ENCODE measurements around the gene CRAMP1. TPM values are rescaled to one million over a fixed set of nuclear protein-coding genes. Genes with fewer than 3 reads are reported as not detected.
A peak's percentile ranks its signal among the peaks of the same experiment; 100 is the strongest.

The CRAMP1 gene
- total and polyA plus RNA-seq, 12 donors: 4.3 to 19.0 (median 9.9) TPM

DNA sequence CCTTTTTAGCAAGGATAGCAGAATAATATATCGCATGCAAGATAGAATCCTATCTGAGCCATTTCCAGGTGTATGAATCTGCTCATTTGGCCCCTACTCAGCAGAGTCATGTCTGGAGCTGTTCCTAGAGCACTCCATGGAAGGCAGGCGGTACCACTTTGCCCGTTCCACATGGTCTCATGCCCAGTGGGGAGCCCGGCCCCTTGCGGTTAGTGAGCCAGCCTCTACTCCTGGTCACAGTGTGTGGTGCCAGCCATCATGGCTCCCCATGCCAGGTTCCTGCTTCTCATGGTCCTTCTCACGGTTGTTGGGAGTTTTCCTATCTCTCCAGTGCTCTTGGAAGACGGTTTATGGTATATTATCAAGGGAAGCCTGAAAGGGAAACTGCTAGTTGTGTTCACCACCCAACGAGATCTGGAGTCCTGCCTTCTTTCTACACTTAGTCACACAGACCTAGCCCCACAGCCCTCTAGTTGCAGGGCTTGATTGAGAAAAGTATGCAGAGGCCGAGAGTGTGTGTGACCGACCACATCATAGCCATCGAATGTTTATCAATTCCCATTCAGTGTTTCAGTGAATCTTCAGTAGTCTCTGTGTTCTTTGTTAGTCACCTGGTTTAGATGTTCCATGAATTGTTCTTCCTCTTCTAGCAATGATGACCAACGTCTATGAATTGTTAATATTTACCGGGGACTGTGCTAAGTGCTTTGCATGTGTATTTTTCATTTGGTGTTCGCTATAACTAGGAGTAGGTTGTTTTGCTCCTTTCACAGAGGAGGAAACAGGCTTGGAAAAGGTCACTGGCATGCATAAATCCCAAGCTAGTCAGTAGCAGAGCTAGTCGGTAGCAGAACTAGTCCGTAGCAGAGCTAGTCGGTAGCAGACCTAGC lies 75.5 kb downstream of the CRAMP1 start:
- Histone ChIP-seq H3K27ac (no peak overlapping the region), H3K4me1 (replicated peaks in 1 of 2) (peaks cover 0 to 8% of the 10 kb centered on the region in 2 donors), H3K36me3 (replicated peaks in 1 of 2) (peaks cover 0 to 45% of the 10 kb centered on the region in 2 donors), H3K4me3 (no peak overlapping the region), H3K27me3 (no peaks in the 10 kb centered on the region), H3K9me3 (replicated peaks in 1 of 3) (no peaks in the 10 kb centered on the region)
- TF ChIP-seq, protein P1, sequence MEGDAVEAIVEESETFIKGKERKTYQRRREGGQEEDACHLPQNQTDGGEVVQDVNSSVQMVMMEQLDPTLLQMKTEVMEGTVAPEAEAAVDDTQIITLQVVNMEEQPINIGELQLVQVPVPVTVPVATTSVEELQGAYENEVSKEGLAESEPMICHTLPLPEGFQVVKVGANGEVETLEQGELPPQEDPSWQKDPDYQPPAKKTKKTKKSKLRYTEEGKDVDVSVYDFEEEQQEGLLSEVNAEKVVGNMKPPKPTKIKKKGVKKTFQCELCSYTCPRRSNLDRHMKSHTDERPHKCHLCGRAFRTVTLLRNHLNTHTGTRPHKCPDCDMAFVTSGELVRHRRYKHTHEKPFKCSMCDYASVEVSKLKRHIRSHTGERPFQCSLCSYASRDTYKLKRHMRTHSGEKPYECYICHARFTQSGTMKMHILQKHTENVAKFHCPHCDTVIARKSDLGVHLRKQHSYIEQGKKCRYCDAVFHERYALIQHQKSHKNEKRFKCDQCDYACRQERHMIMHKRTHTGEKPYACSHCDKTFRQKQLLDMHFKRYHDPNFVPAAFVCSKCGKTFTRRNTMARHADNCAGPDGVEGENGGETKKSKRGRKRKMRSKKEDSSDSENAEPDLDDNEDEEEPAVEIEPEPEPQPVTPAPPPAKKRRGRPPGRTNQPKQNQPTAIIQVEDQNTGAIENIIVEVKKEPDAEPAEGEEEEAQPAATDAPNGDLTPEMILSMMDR (IDR thresholded peaks at IDR 0.05): no peak
- TF ChIP-seq POLR2A (IDR thresholded peaks at IDR 0.05): no peak
- no peak for DNase-seq
- WGBS, 4 donors: 90 to 94% (median 93%) methylated on average over 17 of the region's 17 CpGs
- intact Hi-C loops (cut with DNase I): no loop called here

GRCh38 chr16:1688807-1689560 lies 76.8 kb downstream of the CRAMP1 start:
- Histone ChIP-seq H3K4me3 (no peak overlapping the region), H3K4me1 (replicated peaks in 1 of 2) (peaks cover 0 to 8% of the 10 kb centered on the region in 2 donors), H3K27ac (no peak overlapping the region), H3K36me3 (replicated peaks in 1 of 2) (peaks cover 0 to 52% of the 10 kb centered on the region in 2 donors), H3K9me3 (replicated peaks in 1 of 3) (no peaks in the 10 kb centered on the region), H3K27me3 (no peaks in the 10 kb centered on the region)
- no peak for DNase-seq
- intact Hi-C loops (cut with DNase I): no loop called here
- TF ChIP-seq, protein P1 (IDR thresholded peaks at IDR 0.05): no peak
- no peak for TF ChIP-seq POLR2A (IDR thresholded peaks at IDR 0.05)
- 90 to 94% (median 93%) methylated on average over 10 of the region's 10 CpGs for WGBS, 4 donors

DNA sequence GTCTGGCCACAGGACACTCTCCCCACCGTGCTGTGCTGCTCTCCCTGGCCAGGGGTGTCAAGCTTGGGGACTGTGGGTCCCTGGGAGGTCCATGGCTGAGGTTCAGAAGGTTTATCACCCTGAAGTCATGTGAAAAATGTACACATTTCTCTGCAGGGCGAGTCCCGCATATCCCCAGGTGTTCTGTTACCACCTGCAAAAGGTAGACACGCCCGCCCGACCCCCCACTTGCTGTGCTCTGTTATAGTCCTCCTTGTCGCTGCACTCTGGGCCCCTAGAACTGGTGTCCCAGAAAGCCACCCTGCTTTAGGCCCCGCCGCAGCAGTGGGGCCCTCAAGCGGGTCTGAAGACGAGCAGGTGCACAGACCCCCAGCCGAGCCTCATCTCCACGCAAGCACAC lies 77.7 kb downstream of the CRAMP1 start:
- WGBS, 4 donors: 93 to 98% (median 95%) methylated on average over 8 to 13 of the region's 13 CpGs
- no peak for DNase-seq
- no peak for TF ChIP-seq POLR2A (IDR thresholded peaks at IDR 0.05)
- TF ChIP-seq, protein P1 (IDR thresholded peaks at IDR 0.05): no peak
- Histone ChIP-seq H3K4me1 (replicated peaks in 1 of 2) (peaks cover 0 to 8% of the 10 kb centered on the region in 2 donors), H3K4me3 (no peak overlapping the region), H3K9me3 (replicated peaks in 1 of 3) (no peaks in the 10 kb centered on the region), H3K36me3 (replicated peaks in 1 of 2) (peaks cover 0 to 57% of the 10 kb centered on the region in 2 donors), H3K27ac (no peak overlapping the region), H3K27me3 (no peaks in the 10 kb centered on the region)
- intact Hi-C loops (cut with DNase I): no loop called here

- 54 to 82% (median 64%) methylated on average over 1 of the region's 1 CpG for WGBS, 4 donors
- peak overlapping the region in 2 of 5 donors; percentile 64 to 66 for H3K27ac ChIP-seq
- TF ChIP-seq, protein P1 (IDR thresholded peaks at IDR 0.05): no peak
- TF ChIP-seq POLR2A (IDR thresholded peaks at IDR 0.05): no peak
- H3K36me3 ChIP-seq (replicated peaks in 1 of 2): peaks cover 0 to 48% of the 10 kb centered on the region in 2 donors
- no peak for DNase-seq
- H3K4me3 ChIP-seq: no peak overlapping the region
- H3K4me1 ChIP-seq (replicated peaks in 1 of 2): peaks cover 0 to 8% of the 10 kb centered on the region in 2 donors
- no peaks in the 10 kb centered on the region for H3K27me3 ChIP-seq
- no peaks in the 10 kb centered on the region for H3K9me3 ChIP-seq (replicated peaks in 1 of 3)
- intact Hi-C loops (cut with DNase I): no loop called here
Observed at GRCh38 chr16:1690810-1691209, 78.7 kb downstream of the CRAMP1 start.

Data from adrenal gland (tissue), 12 donors.